Stimulated activated CD8-positive, alpha-beta memory T cell treated with anti-CD3 and anti-CD28 coated beads, Interleukin-4, amount 100 ng/mL, for 1 hour (primary cell): Measurements from ENCODE around the gene TLR8.
"Not testable (repeated sequence)": the region's sequence is repeated elsewhere in the genome, so short reads cannot be mapped to it uniquely, and the experiment has no call there.

Experiments used
- DNase-seq, 2 donors: peaks; one replicate each; pipeline ENCODE4 v3.0.0-alpha.2; 2020; ENCODE audit warnings: low read depth in 2 of 2, low spot score in 1 of 2

TLR8 gene

DNA sequence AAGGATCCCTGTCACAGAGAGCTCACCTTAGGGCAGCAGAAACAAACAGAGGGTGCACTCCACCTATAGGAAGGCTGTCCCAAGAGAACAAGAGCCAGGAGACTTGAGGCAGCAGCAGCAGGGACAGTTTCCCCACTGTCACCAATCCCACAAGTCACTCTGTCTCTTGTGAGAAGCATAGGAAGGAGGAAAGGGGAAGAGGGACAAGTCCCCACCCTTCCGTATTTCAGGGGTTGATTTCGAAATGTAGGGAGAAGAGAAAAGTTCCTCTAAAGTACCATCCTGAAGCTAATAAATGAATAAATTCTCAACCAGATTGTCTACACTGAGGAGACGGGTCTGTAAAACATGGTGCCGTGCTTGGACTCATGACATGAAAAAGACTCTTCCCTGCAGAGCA, 9.5 kb upstream of the TLR8 start:
- DNase-seq: no peak

DNA sequence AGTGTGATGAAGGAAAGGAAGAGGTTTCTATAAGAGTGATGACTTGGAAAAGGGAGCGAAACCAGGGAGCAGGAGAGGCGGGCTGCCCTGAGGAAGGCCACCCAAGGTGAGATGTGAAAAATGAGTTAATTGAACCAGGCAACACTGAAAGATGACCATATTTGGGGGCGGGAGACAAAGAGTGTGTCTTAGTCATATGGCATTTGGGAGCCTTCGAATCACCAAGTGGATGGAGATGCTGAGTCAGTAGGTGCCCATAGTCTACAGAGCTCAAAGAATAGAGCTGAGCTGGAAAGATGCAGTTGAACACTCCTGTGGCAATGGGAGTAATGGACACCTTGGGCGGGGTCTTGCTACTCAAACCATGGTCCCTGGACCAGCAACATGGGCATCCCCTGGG, 8.3 kb upstream of the TLR8 start:
- no peak for DNase-seq

DNA sequence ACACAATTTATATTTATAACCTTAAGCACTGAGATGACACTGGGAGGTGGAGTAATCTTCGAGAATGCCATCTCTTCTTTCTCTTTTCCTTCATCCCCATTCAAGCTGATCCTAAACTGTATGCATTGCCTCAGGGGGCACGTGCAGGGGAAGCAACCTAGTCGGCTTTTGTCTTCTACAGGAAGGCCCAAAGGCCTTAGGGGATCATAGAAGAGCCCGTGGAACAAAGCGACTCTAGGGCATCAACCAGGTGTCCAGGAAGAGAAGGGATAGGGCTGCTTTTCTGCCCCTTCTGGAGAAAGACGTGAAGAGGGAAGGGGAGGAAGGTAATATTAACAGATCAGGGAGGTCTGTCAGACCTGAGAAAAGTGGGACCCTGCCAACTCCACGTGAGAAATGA, 6.9 kb upstream of the TLR8 start:
- DNase-seq: no peak

DNA sequence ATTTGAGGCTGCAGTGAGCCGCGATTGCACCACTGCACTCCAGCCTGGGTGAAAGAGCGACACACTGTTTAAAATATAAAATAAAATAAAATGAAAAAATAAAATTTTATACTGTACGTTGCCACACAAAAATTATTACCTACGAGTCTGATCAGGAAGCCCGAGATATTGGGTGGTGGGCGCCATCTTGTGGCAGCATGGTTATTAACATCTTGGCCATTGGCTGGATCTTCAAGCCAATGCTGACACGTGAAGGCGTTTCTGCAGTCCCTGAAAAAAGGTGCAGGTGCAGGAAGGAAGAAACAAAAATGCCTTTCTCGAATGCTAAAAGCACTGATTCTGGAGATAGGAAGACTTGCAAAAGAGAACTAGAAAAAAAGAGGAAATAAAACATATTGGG, 4.9 kb upstream of the TLR8 start:
- peak; percentile 16 to 35 for DNase-seq

DNA sequence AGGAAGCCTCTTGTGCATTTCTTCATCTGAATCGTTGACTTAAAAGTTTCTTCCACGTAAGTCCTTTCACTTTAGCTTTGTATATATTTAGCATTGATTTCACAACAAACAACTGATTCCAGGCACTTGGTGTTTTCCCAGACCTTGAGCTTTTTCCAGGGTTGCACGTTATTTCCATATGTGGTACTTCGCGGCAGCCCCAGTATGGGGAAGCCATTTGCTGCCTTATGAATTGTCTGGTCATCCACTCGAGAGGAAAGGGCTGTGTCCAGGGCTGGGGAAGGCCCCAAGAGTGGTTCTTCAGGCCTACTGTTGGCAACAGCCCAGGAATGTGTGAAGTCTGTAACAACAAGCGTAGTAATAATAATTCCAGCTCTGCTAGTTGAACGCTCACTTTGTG, 2.8 kb upstream of the TLR8 start:
- no peak for DNase-seq

DNA sequence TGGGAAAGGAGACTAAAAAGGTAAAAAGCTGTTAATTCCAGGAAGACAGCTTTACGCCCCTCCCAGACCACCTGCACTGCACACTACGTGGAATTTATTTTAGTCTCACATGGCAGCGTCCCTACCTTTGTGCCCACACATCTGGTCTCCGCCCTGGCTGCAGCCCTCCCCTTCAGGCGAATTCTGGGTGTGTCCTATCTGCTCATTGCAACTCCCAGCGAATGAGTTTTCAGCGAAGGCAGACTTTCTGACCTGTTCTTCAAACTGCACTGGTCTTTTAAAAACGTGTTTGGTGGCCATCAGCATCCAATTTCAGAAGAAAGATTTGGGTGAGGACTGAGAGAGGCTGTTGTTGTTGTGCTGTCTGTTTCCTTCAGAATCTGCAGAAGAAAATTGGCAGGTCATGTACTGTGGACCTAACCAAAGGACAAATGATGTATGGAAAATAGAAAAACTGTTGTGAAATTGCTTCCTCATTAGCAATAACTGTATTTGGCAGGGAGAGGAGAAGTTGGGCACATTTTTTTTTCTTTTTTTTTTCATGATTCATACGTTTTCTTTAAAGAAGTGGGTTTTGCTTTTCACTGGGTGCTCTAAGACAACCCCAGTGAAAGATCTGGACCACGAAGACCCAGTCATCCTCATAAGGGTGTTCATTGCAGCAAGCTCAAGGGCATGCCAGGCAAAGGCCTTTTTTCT, 4.2 kb downstream of the TLR8 start:
- DNase-seq: no peak

DNA sequence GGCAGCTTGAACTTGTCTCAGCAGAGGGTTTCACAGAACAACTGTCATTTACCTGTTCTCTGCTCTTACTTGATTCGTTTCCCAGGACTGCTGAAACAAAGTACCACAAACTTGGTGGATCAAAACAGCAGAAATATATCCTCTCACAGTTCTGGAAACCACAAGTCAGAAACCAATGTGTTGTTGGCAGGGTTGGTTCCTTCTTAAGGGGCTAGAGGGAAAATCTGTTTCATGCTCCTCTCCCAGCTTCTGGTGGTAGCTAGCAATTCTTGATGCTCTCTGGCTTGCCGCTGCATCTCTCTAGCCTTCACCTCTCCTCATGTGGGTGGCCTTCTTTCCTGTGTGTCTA, 4.7 kb downstream of the TLR8 start:
- DNase-seq: no peak

DNA sequence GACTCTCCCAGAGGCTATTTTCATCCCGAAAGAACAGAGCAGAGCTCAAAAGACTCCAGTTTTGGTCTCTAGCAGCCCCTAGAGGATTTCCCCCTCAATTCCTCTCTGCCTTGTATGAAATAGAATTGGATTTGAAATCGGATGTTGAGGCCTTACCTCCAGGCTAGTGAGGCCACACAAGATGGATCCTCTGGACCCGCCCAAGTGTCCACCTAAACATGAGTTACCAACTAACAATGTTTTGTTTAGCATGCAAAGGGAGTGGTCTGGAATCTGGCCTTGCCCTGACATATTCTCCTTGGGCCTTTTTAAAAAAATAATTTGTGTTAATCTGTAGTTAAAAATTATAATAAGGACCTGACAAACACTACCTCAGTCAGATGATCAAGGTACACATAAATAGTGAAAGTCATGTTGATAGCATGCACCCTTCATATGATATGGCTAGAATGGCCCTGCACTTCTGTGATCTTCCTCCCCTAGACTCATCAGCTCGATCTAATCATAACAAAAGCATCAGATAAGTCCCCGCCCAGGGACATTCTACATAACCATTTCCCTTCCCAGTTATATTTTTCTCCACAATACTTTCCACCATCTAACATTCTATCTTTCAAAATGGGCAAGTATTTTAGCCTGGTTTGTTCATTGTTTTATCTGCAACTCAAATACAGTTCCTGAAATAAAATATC, 6.5 kb downstream of the TLR8 start:
- DNase-seq: no peak

DNA sequence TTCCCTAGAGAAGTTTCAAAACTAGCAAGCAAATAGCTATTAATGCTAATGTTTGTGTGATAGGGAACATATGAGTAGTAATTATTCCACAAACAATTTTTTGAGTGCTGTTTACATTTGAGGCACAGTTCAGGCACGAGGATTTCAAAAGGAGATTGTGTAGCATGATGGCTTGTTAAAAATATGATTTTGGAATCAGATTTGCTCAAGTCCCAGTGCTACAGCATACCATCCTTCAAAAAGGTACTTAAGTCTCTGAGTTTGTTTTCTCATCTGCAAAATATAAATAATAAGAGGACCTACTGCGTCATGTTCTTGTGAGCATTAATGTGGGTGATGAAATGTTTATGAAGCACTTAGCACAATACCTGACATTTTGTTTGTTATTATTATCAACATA, 11.3 kb downstream of the TLR8 start:
- no peak for DNase-seq

DNA sequence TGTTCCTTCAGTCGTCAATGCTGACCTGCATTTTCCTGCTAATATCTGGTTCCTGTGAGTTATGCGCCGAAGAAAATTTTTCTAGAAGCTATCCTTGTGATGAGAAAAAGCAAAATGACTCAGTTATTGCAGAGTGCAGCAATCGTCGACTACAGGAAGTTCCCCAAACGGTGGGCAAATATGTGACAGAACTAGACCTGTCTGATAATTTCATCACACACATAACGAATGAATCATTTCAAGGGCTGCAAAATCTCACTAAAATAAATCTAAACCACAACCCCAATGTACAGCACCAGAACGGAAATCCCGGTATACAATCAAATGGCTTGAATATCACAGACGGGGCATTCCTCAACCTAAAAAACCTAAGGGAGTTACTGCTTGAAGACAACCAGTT, 12.6 kb downstream of the TLR8 start:
- no peak for DNase-seq

DNA sequence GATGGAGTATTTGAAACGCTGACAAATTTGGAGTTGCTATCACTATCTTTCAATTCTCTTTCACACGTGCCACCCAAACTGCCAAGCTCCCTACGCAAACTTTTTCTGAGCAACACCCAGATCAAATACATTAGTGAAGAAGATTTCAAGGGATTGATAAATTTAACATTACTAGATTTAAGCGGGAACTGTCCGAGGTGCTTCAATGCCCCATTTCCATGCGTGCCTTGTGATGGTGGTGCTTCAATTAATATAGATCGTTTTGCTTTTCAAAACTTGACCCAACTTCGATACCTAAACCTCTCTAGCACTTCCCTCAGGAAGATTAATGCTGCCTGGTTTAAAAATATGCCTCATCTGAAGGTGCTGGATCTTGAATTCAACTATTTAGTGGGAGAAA, 13.2 kb downstream of the TLR8 start:
- no peak for DNase-seq

DNA sequence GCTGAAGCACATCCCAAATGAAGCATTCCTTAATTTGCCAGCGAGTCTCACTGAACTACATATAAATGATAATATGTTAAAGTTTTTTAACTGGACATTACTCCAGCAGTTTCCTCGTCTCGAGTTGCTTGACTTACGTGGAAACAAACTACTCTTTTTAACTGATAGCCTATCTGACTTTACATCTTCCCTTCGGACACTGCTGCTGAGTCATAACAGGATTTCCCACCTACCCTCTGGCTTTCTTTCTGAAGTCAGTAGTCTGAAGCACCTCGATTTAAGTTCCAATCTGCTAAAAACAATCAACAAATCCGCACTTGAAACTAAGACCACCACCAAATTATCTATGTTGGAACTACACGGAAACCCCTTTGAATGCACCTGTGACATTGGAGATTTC, 14.6 kb downstream of the TLR8 start:
- no peak for DNase-seq

DNA sequence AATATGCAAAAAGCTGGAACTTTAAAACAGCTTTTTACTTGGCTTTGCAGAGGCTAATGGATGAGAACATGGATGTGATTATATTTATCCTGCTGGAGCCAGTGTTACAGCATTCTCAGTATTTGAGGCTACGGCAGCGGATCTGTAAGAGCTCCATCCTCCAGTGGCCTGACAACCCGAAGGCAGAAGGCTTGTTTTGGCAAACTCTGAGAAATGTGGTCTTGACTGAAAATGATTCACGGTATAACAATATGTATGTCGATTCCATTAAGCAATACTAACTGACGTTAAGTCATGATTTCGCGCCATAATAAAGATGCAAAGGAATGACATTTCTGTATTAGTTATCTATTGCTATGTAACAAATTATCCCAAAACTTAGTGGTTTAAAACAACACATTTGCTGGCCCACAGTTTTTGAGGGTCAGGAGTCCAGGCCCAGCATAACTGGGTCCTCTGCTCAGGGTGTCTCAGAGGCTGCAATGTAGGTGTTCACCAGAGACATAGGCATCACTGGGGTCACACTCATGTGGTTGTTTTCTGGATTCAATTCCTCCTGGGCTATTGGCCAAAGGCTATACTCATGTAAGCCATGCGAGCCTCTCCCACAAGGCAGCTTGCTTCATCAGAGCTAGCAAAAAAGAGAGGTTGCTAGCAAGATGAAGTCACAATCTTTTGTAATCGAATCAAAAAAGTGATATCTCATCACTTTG, 15.6 kb downstream of the TLR8 start:
- no peak for DNase-seq

DNA sequence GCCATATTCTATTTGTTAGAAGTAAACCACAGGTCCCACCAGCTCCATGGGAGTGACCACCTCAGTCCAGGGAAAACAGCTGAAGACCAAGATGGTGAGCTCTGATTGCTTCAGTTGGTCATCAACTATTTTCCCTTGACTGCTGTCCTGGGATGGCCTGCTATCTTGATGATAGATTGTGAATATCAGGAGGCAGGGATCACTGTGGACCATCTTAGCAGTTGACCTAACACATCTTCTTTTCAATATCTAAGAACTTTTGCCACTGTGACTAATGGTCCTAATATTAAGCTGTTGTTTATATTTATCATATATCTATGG, 16.1 kb downstream of the TLR8 start:
- DNase-seq: no peak

DNA sequence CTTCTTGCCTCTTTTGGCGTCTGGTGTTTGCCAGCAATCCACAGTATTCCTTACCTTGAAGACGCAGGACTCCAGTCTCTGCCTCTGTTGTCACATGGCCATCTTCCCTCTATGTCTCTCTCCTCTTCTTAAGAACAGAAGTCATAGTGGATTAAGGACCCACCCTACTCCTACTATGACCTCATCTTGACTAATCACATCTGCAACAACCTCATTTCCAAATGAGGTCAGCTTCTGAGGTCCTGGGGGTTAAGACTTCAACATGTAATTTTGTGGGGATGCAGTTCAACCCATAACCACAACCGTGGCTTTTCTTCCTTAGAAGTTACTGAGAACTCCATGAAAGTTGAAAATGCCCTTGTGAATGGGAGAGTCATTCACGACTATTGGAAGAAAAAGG, 23.3 kb downstream of the TLR8 start:
- DNase-seq: no peak

DNA sequence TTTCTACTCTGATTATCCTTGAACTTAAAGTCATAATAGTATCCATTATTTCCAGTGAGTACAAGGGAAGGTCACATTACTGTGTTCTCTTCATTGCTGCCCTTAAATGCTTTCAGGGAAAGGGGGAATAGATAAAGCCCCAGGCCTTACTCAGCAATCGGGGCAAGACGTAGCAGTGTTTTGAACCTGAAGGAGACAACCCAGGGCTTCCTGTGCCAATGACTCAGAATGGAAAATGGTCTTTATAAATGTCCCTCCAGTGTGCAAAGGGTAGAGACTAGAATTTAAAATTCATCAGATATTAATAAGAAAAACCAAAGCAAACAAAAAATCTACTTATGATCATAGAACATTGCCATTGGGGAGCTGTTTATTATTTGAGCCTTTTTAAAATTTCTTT, 23.7 kb downstream of the TLR8 start:
- DNase-seq: no peak

DNA sequence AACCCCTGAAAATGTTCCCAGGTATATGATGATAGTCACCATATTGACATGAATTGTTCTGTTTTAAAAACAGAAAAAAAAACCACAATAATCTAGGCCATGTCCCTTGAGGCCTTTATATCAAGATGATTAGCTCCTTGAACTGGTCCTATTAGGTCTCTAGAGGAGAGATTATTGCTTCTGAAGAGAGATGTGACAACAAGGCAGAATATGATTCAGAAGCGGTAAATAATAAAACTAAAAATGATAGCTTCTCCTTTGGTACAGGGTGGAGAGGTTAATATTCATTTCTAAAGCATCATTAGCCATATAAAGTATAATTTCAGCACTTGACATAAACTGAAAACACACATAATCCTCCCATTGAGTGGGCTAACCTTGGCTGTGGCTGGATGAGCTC, 25.8 kb downstream of the TLR8 start:
- DNase-seq: no peak

DNA sequence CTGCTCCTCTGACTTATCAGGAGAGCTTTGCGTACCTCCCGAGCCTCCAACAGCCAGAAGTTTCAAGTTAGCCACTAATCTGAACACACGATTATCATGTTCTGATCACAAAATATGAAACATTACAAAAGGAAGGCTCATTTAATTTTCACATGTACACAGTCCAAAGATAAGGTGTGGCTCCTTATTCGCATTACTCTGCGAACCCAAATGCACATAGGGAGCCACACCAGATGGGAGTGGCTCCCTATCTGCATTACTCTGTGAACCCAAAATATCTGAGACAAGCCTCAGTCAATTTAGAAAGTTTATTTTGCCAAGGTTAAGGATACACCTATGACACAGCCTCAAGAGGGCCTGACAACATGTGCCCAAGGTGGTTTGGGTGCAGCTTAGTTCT, 28.4 kb downstream of the TLR8 start:
- no peak for DNase-seq

DNA sequence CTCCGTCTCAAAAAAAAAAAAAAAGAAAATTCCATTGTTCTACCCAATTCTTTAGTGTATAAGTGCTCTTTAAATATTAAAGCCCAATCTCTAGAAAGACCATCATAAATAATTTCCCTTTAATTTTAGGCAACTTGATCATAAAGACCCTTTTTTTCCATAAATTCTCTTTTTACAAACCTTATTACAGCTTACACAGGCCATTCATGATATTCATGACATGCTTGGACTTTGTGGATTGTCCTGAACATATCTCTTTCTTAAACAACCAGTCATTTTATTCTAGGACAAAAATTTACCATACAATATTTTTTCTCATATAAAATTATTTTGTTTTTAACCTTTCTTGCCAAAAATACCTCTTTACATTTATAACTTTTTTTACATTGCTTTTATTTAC, 30.5 kb downstream of the TLR8 start:
- DNase-seq: no peak

DNA sequence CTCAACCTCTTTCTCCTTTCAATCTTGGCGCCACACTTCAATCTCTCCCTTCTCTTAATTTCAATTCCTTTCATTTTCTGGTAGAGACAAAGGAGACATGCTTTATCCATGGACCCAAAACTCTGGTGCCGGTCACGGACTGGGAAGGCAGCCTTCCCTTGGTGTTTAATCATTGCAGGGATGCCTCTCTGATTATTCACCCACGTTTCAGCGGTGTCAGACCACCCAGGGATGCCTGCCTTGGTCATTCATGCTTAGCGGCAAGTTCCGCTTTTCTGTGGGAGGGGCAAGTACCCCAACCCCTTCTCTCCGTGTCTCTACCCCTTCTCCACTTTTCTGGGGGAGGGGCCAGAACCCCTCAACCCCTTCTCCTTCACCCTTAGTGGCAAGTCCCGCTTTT, 34.1 kb downstream of the TLR8 start:
- not testable (repeated sequence) for DNase-seq

DNA sequence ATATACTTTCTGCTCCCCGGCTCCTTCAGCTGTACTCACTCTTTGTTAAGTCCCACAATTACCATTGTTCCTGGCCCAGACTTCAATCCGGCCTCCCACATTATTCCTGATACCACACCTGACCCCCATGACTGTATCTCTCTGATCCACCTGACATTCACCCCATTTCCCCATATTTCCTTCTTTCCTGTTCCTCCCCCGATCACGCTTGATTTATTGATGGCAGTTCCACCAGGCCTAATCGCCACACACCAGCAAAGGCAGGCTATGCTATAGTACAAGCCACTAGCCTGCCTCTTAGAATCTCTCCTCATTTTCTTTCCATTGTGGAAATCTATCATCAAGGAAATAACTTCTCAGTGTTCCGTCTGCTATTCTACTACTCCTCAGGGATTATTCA, 37.2 kb downstream of the TLR8 start:
- not testable (repeated sequence) for DNase-seq

DNA sequence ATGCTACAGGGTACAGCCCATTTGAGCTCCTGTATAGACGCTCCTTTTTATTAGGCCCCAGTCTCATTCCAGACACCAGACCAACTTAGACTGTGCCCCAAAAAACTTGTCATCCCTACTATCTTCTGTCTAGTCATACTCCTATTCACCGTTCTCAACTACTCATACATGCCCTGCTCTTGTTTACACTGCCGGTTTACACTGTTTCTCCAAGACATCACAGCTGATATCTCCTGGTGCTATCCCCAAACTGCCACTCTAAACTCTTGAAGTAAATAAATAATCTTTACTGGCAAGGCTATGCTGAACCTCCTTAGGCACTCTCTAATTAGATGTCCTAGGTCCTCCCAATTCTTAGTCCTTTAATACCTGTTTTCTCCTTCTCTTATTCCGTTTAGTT, 38.0 kb downstream of the TLR8 start:
- DNase-seq: not testable (repeated sequence)

DNA sequence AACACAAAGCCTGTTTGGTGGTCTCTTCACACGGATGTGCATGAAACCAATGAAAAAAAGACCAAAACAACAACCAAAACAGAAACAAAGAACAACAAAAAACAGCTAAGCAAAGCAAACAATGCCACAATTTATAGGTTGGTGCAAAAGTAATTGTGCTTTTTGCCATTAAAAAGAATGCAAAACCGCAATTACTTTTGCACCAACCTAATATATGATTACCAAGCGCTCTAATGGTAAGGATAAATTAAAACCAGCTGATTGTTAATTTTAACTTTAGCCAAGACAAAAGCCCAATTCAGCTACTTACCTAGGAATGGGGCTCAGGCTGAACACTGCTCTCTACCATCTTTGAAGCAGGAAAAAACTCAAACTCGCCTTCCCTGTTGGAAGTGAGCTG, 39.1 kb downstream of the TLR8 start:
- no peak for DNase-seq
